ENCODE data around the gene ATG101.
A peak's percentile ranks its signal among the peaks of the same experiment; 100 is the strongest.

ATG101 gene

DNA sequence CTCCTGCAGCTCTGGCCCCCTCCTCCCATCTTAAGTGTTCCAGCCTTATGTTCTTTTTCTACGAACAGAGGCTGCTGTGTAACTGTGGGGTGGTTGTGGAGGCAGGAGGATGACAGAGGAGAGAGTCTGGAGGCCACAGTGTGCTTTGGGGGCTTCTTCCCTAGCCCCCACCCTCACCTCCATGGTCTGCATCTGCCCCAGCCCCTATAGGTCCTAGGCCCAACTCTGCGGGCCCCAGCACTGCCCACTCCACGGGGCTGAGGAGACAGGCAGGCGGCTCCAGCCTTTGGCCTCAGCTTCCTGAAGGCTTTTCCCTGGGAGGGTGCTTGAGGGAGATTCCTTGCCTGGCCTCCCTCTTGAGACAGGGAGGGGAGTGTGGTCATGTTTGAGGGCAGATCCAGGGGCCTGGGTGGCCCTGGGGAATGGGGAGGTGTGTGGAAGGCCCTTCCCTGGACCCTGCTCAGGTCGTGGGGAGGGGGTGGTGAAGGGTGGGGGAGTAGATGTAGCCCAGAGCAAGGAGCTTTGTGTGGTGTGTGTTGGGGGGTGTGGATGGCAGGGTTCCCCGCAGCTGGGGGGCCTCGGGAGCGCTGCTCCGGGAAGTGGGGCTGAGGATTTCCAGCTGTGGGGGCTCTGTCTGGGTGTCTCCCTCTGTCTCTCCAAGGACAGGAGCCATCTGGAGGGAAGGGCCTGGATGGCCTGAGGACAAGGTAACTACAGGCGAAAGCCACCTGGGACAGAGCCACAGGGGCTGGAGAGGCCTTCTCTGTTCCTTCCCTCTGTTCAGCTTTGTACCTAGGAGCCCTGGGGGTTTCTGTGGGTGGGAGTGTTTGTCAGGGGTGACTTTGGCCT lies 10.8 kb downstream of the ATG101 start:
- Histone ChIP-seq H3K4me1 (ENCODE audit: control extremely low read depth in 1 of 4, control insufficient read depth in 4 of 4, insufficient read depth in 4 of 4, low read length in 3 of 4) (peaks cover 0 to 16% (median 13%) of the 10 kb centered on the region in 4 experiments), H3K4me3 (ENCODE audit: control insufficient read depth in 1 of 7, extremely low read depth in 1 of 7, insufficient read depth in 4 of 7, low read depth in 2 of 7, low read length in 6 of 7) (no peak overlapping the region), H3K27me3 (replicated peaks in 2 of 5; ENCODE audit: control insufficient read depth in 4 of 5, insufficient read depth in 5 of 5, low read length in 4 of 5) (no peaks in the 10 kb centered on the region), H3K36me3 (ENCODE audit: control insufficient read depth in 4 of 4, insufficient read depth in 4 of 4, low read length in 3 of 4) (peaks cover 15 to 31% (median 25%) of the 10 kb centered on the region in 4 experiments), H3K9me3 (ENCODE audit: control extremely low read depth in 1 of 5, control insufficient read depth in 4 of 5, insufficient read depth in 2 of 5, low read depth in 1 of 5, low read length in 4 of 5) (no peaks in the 10 kb centered on the region), H3K27ac (ENCODE audit: insufficient read depth in 1 of 2, low read depth in 1 of 2, low read length in 2 of 2, poor library complexity in 1 of 2, severe bottlenecking in 2 of 2) (no peak overlapping the region)
- POLR2A ChIA-PET = interaction anchor here (0.9 to 2.9 kb wide), 5 partner anchors 9 to 55 kb away, joined by 3 to 17 read pairs (median 5); partner anchors contain the start of gene ATG101
- CTCF ChIA-PET = interaction anchor here (0.9 to 31.9 kb wide), 8 partner anchors 11 to 88 kb away, joined by 3 to 661 read pairs (median 10); partner anchors contain the start of genes ATG101 and NR4A1
- no peak for DNase-seq
- 93% methylated on average over 8 of the region's 10 CpGs for WGBS (ENCODE audit: insufficient coverage)

DNA sequence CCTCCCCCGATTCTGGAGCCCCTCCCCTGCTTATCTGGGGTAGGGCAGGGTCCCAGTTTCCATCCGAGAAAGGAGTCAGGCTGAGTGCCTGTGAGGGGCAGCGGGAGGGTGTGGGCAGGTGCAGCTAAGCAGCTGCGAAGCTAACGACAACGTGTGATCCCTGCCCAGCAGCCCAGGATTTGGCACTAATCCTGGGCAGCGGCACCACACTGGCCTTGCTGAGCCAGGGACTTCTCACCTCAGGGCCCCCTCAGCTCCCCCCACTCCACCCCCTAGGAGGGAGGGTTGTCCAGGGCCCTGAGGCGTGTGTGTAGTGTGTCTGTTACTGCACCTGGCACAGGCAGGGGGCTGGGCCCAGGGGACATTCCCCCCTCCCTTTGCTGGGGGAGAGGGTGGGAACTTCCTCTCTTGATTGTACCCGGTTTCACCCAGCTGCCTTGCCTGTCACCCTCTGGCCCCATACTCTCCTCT lies 11.5 kb downstream of the ATG101 start:
- DNase-seq = peak in 2 of 3 donors; percentile 70 to 74
- Histone ChIP-seq H3K27me3 (replicated peaks in 2 of 5; ENCODE audit: control insufficient read depth in 4 of 5, insufficient read depth in 5 of 5, low read length in 4 of 5) (peaks cover 0 to 3% (median 0%) of the 10 kb centered on the region in 5 experiments), H3K4me3 (ENCODE audit: control insufficient read depth in 1 of 7, extremely low read depth in 1 of 7, insufficient read depth in 4 of 7, low read depth in 2 of 7, low read length in 6 of 7) (no peak overlapping the region), H3K9me3 (ENCODE audit: control extremely low read depth in 1 of 5, control insufficient read depth in 4 of 5, insufficient read depth in 2 of 5, low read depth in 1 of 5, low read length in 4 of 5) (no peaks in the 10 kb centered on the region), H3K4me1 (ENCODE audit: control extremely low read depth in 1 of 4, control insufficient read depth in 4 of 4, insufficient read depth in 4 of 4, low read length in 3 of 4) (peaks cover 0 to 16% (median 13%) of the 10 kb centered on the region in 4 experiments), H3K36me3 (ENCODE audit: control insufficient read depth in 4 of 4, insufficient read depth in 4 of 4, low read length in 3 of 4) (peaks cover 12 to 26% (median 23%) of the 10 kb centered on the region in 4 experiments), H3K27ac (ENCODE audit: insufficient read depth in 1 of 2, low read depth in 1 of 2, low read length in 2 of 2, poor library complexity in 1 of 2, severe bottlenecking in 2 of 2) (no peak overlapping the region)
- ChIA-PET CTCF (interaction anchor here (0.9 to 31.9 kb wide), 13 partner anchors 8 to 89 kb away, joined by 3 to 661 read pairs (median 7); partner anchors contain the start of genes ATG101 and NR4A1), POLR2A (interaction anchor here (0.9 to 2.9 kb wide), 7 partner anchors 10 to 56 kb away, joined by 3 to 17 read pairs (median 4); partner anchors contain the start of genes ATG101 and NR4A1)
- no CpG with 5 or more reads among the region's 9 CpGs for WGBS (ENCODE audit: insufficient coverage)

GRCh38 chr12:52082026-52082668 lies 12.4 kb downstream of the ATG101 start:
- Histone ChIP-seq H3K27me3 (replicated peaks in 2 of 5; ENCODE audit: control insufficient read depth in 4 of 5, insufficient read depth in 5 of 5, low read length in 4 of 5) (peaks cover 0 to 12% (median 4%) of the 10 kb centered on the region in 5 experiments), H3K4me3 (ENCODE audit: control insufficient read depth in 1 of 7, extremely low read depth in 1 of 7, insufficient read depth in 4 of 7, low read depth in 2 of 7, low read length in 6 of 7) (no peak overlapping the region), H3K4me1 (ENCODE audit: control extremely low read depth in 1 of 4, control insufficient read depth in 4 of 4, insufficient read depth in 4 of 4, low read length in 3 of 4) (peaks cover 0 to 16% (median 13%) of the 10 kb centered on the region in 4 experiments), H3K9me3 (ENCODE audit: control extremely low read depth in 1 of 5, control insufficient read depth in 4 of 5, insufficient read depth in 2 of 5, low read depth in 1 of 5, low read length in 4 of 5) (no peaks in the 10 kb centered on the region), H3K27ac (ENCODE audit: insufficient read depth in 1 of 2, low read depth in 1 of 2, low read length in 2 of 2, poor library complexity in 1 of 2, severe bottlenecking in 2 of 2) (no peak overlapping the region), H3K36me3 (ENCODE audit: control insufficient read depth in 4 of 4, insufficient read depth in 4 of 4, low read length in 3 of 4) (peaks cover 6 to 18% (median 15%) of the 10 kb centered on the region in 4 experiments)
- WGBS (ENCODE audit: insufficient coverage) = 94% methylated on average over 7 of the region's 13 CpGs
- ChIA-PET CTCF (interaction anchor here (0.8 to 31.9 kb wide), 18 partner anchors 9 to 92 kb away, joined by 3 to 661 read pairs (median 6); partner anchors contain the start of genes ATG101 and NR4A1), POLR2A (interaction anchor here (0.9 to 2.9 kb wide), 5 partner anchors 12 to 57 kb away, joined by 3 to 17 read pairs (median 3); partner anchors contain the start of genes ATG101 and NR4A1)
- DNase-seq = no peak

GRCh38 chr12:52082669-52082987 lies 12.8 kb downstream of the ATG101 start:
- H3K4me3 ChIP-seq (ENCODE audit: control insufficient read depth in 1 of 7, extremely low read depth in 1 of 7, insufficient read depth in 4 of 7, low read depth in 2 of 7, low read length in 6 of 7) = no peak overlapping the region
- 97% methylated on average over 4 of the region's 4 CpGs for WGBS (ENCODE audit: insufficient coverage)
- ChIA-PET POLR2A (interaction anchor here (0.9 to 2.9 kb wide), 2 partner anchors 13 to 57 kb away, joined by 3 to 17 read pairs; partner anchors contain the start of gene ATG101), CTCF (interaction anchor here (0.6 to 31.9 kb wide), 21 partner anchors 9 to 1001 kb away, joined by 3 to 661 read pairs (median 5); partner anchors contain the start of genes ATG101 and NR4A1)
- H3K9me3 ChIP-seq (ENCODE audit: control extremely low read depth in 1 of 5, control insufficient read depth in 4 of 5, insufficient read depth in 2 of 5, low read depth in 1 of 5, low read length in 4 of 5) = no peaks in the 10 kb centered on the region
- H3K36me3 ChIP-seq (ENCODE audit: control insufficient read depth in 4 of 4, insufficient read depth in 4 of 4, low read length in 3 of 4) = peaks cover 5 to 16% (median 13%) of the 10 kb centered on the region in 4 experiments
- no peak overlapping the region for H3K27ac ChIP-seq (ENCODE audit: insufficient read depth in 1 of 2, low read depth in 1 of 2, low read length in 2 of 2, poor library complexity in 1 of 2, severe bottlenecking in 2 of 2)
- H3K4me1 ChIP-seq (ENCODE audit: control extremely low read depth in 1 of 4, control insufficient read depth in 4 of 4, insufficient read depth in 4 of 4, low read length in 3 of 4) = peaks cover 0 to 16% (median 13%) of the 10 kb centered on the region in 4 experiments
- no peak for DNase-seq
- peaks cover 0 to 17% (median 7%) of the 10 kb centered on the region in 5 experiments for H3K27me3 ChIP-seq (replicated peaks in 2 of 5; ENCODE audit: control insufficient read depth in 4 of 5, insufficient read depth in 5 of 5, low read length in 4 of 5)

GRCh38 chr12:52082988-52083637 lies 13.3 kb downstream of the ATG101 start:
- Histone ChIP-seq H3K4me3 (ENCODE audit: control insufficient read depth in 1 of 7, extremely low read depth in 1 of 7, insufficient read depth in 4 of 7, low read depth in 2 of 7, low read length in 6 of 7) (no peak overlapping the region), H3K4me1 (ENCODE audit: control extremely low read depth in 1 of 4, control insufficient read depth in 4 of 4, insufficient read depth in 4 of 4, low read length in 3 of 4) (peaks cover 0 to 16% (median 13%) of the 10 kb centered on the region in 4 experiments), H3K27me3 (replicated peaks in 2 of 5; ENCODE audit: control insufficient read depth in 4 of 5, insufficient read depth in 5 of 5, low read length in 4 of 5) (peaks cover 0 to 21% (median 9%) of the 10 kb centered on the region in 5 experiments), H3K27ac (ENCODE audit: insufficient read depth in 1 of 2, low read depth in 1 of 2, low read length in 2 of 2, poor library complexity in 1 of 2, severe bottlenecking in 2 of 2) (no peak overlapping the region), H3K36me3 (ENCODE audit: control insufficient read depth in 4 of 4, insufficient read depth in 4 of 4, low read length in 3 of 4) (peaks cover 2 to 12% (median 9%) of the 10 kb centered on the region in 4 experiments), H3K9me3 (ENCODE audit: control extremely low read depth in 1 of 5, control insufficient read depth in 4 of 5, insufficient read depth in 2 of 5, low read depth in 1 of 5, low read length in 4 of 5) (no peaks in the 10 kb centered on the region)
- POLR2A ChIA-PET = interaction anchor here (0.9 to 2.9 kb wide), 2 partner anchors 13 to 58 kb away, joined by 3 to 17 read pairs; partner anchors contain the start of gene ATG101
- peak; percentile 46 to 69 (median 67) for DNase-seq
- 54% methylated on average over 9 of the region's 11 CpGs for WGBS (ENCODE audit: insufficient coverage)
- CTCF ChIA-PET = interaction anchor here (0.6 to 31.9 kb wide), 19 partner anchors 10 to 1001 kb away, joined by 3 to 661 read pairs (median 5); partner anchors contain the start of genes ATG101 and NR4A1

- H3K9me3 ChIP-seq (ENCODE audit: control extremely low read depth in 1 of 5, control insufficient read depth in 4 of 5, insufficient read depth in 2 of 5, low read depth in 1 of 5, low read length in 4 of 5) = no peaks in the 10 kb centered on the region
- peaks cover 0 to 9% (median 6%) of the 10 kb centered on the region in 4 experiments for H3K36me3 ChIP-seq (ENCODE audit: control insufficient read depth in 4 of 4, insufficient read depth in 4 of 4, low read length in 3 of 4)
- H3K27me3 ChIP-seq (replicated peaks in 2 of 5; ENCODE audit: control insufficient read depth in 4 of 5, insufficient read depth in 5 of 5, low read length in 4 of 5) = peaks cover 0 to 26% (median 10%) of the 10 kb centered on the region in 5 experiments
- no CpG with 5 or more reads among the region's 2 CpGs for WGBS (ENCODE audit: insufficient coverage)
- DNase-seq = no peak
- CTCF ChIA-PET = interaction anchor here (0.9 to 31.9 kb wide), 10 partner anchors 15 to 80 kb away, joined by 3 to 661 read pairs (median 8); partner anchors contain the start of gene ATG101
- no peak overlapping the region for H3K4me3 ChIP-seq (ENCODE audit: control insufficient read depth in 1 of 7, extremely low read depth in 1 of 7, insufficient read depth in 4 of 7, low read depth in 2 of 7, low read length in 6 of 7)
- H3K4me1 ChIP-seq (ENCODE audit: control extremely low read depth in 1 of 4, control insufficient read depth in 4 of 4, insufficient read depth in 4 of 4, low read length in 3 of 4) = peaks cover 0 to 16% (median 13%) of the 10 kb centered on the region in 4 experiments
- no peak overlapping the region for H3K27ac ChIP-seq (ENCODE audit: insufficient read depth in 1 of 2, low read depth in 1 of 2, low read length in 2 of 2, poor library complexity in 1 of 2, severe bottlenecking in 2 of 2)
- POLR2A ChIA-PET = interaction anchor here (2.9 kb wide), 1 partner anchor 58 kb away, joined by 17 read pairs; no protein-coding TSS in a partner anchor
Observed at GRCh38 chr12:52083638-52083996, 13.8 kb downstream of the ATG101 start.

Data from common myeloid progenitor, CD34-positive (primary cell).